CD14-positive monocyte (primary cell): ENCODE data around the gene DNAJC18. TPM values are rescaled to one million over a fixed set of nuclear protein-coding genes. Genes with fewer than 3 reads are reported as not detected.

Source experiments
- DNase-seq, 3 donors: peaks; one replicate each; pipeline ENCODE4 v3.0.0-alpha.2; 2011 to 2022
- H2AFZ ChIP-seq: 2 replicates; pipeline ENCODE4 v1.6.0; 2012; ENCODE audit warnings: mild to moderate bottlenecking, low read depth, low read length, inconsistent platforms; ENCODE audit not compliant: insufficient read depth, poor library complexity, severe bottlenecking
- H3K27ac ChIP-seq, 2 donors: 1 replicate in 1 of 2; 2 replicates in 1 of 2; pipeline ENCODE4 v1.5.1; 2012 to 2013; ENCODE audit warnings: low read length in 2 of 2, control low read depth in 1 of 2, inconsistent platforms in 1 of 2, low read depth in 1 of 2, mild to moderate bottlenecking in 1 of 2
- H3K27me3 ChIP-seq, 2 donors: one replicate each; pipeline versions ENCODE4 v1.6.0 to v1.6.1; 2011 to 2013; ENCODE audit warnings: low read length in 2 of 2; ENCODE audit not compliant: control insufficient read depth in 2 of 2, insufficient read depth in 2 of 2
- H3K36me3 ChIP-seq, 2 donors: replicated peaks in 1 of 2; 1 replicate in 1 of 2; 2 replicates in 1 of 2; pipeline versions ENCODE4 v1.5.1 to v1.6.1; 2012 to 2013; ENCODE audit warnings: low read length in 2 of 2, control low read depth in 1 of 2, inconsistent platforms in 1 of 2, mild to moderate bottlenecking in 1 of 2; ENCODE audit not compliant: insufficient read depth in 2 of 2, control insufficient read depth in 1 of 2
- H3K4me1 ChIP-seq, 2 donors: 1 replicate in 1 of 2; 2 replicates in 1 of 2; pipeline versions ENCODE4 v1.5.1 to v1.6.1; 2012 to 2013; ENCODE audit warnings: low read length in 2 of 2, control low read depth in 1 of 2, inconsistent platforms in 1 of 2, mild to moderate bottlenecking in 1 of 2, moderate library complexity in 1 of 2; ENCODE audit not compliant: insufficient read depth in 2 of 2, control insufficient read depth in 1 of 2
- H3K4me2 ChIP-seq: replicated peaks from 2 replicates; pipeline ENCODE3; 2012; ENCODE audit warnings: low read length, moderate library complexity, mild to moderate bottlenecking; ENCODE audit not compliant: poor library complexity, severe bottlenecking; ENCODE audit errors: extremely low read depth
- H3K4me3 ChIP-seq, 3 experiments: fragments of 200-600 bp in 1 of 3; sonication (generic) in 1 of 3; replicated peaks in 1 of 3; 1 replicate in 2 of 3; 2 replicates in 1 of 3; pipeline ENCODE4 v1.5.1; 2011 to 2013; ENCODE audit warnings: low read length in 3 of 3, mild to moderate bottlenecking in 3 of 3, control low read depth in 2 of 3, low read depth in 2 of 3, inconsistent platforms in 1 of 3, moderate library complexity in 1 of 3
- H3K79me2 ChIP-seq: 2 replicates; pipeline ENCODE4 v1.6.0; 2012; ENCODE audit warnings: mild to moderate bottlenecking, control low read depth, inconsistent platforms, low read length, moderate library complexity; ENCODE audit not compliant: insufficient read depth
- H3K9ac ChIP-seq: 2 replicates; pipeline ENCODE4 v1.6.0; 2017; ENCODE audit warnings: low read length, mild to moderate bottlenecking; ENCODE audit not compliant: insufficient read depth, poor library complexity, severe bottlenecking
- H3K9me3 ChIP-seq, 2 donors: replicated peaks in 1 of 2; 1 replicate in 1 of 2; 2 replicates in 1 of 2; pipeline versions ENCODE4 v1.5.1 to v1.6.1; 2012 to 2013; ENCODE audit warnings: low read length in 2 of 2, control low read depth in 1 of 2; ENCODE audit not compliant: control insufficient read depth in 1 of 2, insufficient read depth in 1 of 2
- H4K20me1 ChIP-seq: 2 replicates; pipeline ENCODE4 v1.6.0; 2012; ENCODE audit warnings: mild to moderate bottlenecking, low read length, control low read depth, moderate library complexity; ENCODE audit not compliant: insufficient read depth
- H3K27ac Mint-ChIP-seq, 7 donors: one replicate each; pipeline ENCODE4 v1.8.0; 2020; ENCODE audit warnings: mild to moderate bottlenecking in 7 of 7, mixed read lengths in 7 of 7, moderate library complexity in 6 of 7, inconsistent platforms in 2 of 7
- H3K27me3 Mint-ChIP-seq, 3 donors: one replicate each; pipeline ENCODE4 v1.8.0; 2021 to 2022; ENCODE audit warnings: low read depth in 3 of 3, mild to moderate bottlenecking in 3 of 3, mixed read lengths in 3 of 3, moderate library complexity in 3 of 3, inconsistent platforms in 1 of 3
- H3K36me3 Mint-ChIP-seq, 2 donors: one replicate each; pipeline ENCODE4 v1.8.0; 2020; ENCODE audit warnings: mixed read lengths in 2 of 2, inconsistent platforms in 1 of 2, mild to moderate bottlenecking in 1 of 2
- H3K4me1 Mint-ChIP-seq: one replicate; pipeline ENCODE4 v1.8.0; 2020; ENCODE audit warnings: mild to moderate bottlenecking, mixed read lengths
- H3K4me3 Mint-ChIP-seq, 2 donors: one replicate each; pipeline ENCODE4 v1.8.0; 2020; ENCODE audit warnings: mild to moderate bottlenecking in 2 of 2, mixed read lengths in 2 of 2, moderate library complexity in 1 of 2
- H3K9me3 Mint-ChIP-seq, 7 donors: one replicate each; pipeline ENCODE4 v1.8.0; 2020 to 2022; ENCODE audit warnings: mixed read lengths in 7 of 7, mild to moderate bottlenecking in 6 of 7, moderate library complexity in 6 of 7, inconsistent platforms in 2 of 7
- CTCF ChIP-seq: fragments of 200-600 bp; IDR thresholded peaks from one replicate; pipeline ENCODE4 v1.8.0; 2022; ENCODE audit warnings: antibody characterized with exemption, mild to moderate bottlenecking
- WGBS: methylation state at CpG from one replicate; pipeline ENCODE4 v1.1.5; 2013; ENCODE audit warnings: missing lambda C conversion rate; ENCODE audit not compliant: insufficient coverage; 5-methylcytosine and 5-hydroxymethylcytosine counted together
- intact Hi-C, 2 donors: fragments of 100-400 bp; cut with micrococcal nuclease; formaldehyde crosslinking; loops; one replicate each; pipeline versions ENCODE4 v1.15.0 to v1.15.1; 2023
- polyA plus RNA-seq, 3 donors: library from polyadenylated mRNA; depleted of rRNA in 1 of 3; unstranded in 2 of 3; stranded (reverse) in 1 of 3; fragments of 300-500 nt in 2 of 3; fragments of >200 nt in 1 of 3; fragmentation: Illumina TruSeq in 2 of 3; gene quantifications; 1 replicate in 2 of 3; 2 replicates in 1 of 3; pipeline ENCODE4 v1.2.3, GENCODE V29; 2012 to 2021

Gene DNAJC18
- polyA plus RNA-seq, 3 donors, result 0.87 to 2.6 (median 2.2) TPM

- peak within 1 kb of the TSS; percentile 99 to 100 (median 100) for H3K27ac Mint-ChIP-seq
- TF ChIP-seq CTCF, result no peak
- no peaks in the 10 kb centered on the region for H3K36me3 Mint-ChIP-seq
- under 1% methylated on average over 41 of the region's 41 CpGs for WGBS
- intact Hi-C loops, result no loop called here
- Histone ChIP-seq H3K27ac (peak within 1 kb of the TSS; percentile 88 to 93), H4K20me1 (no peaks in the 10 kb centered on the region), H3K79me2 (no peaks in the 10 kb centered on the region), H3K4me3 (peak within 1 kb of the TSS; percentile 44 to 84 (median 64)), H3K36me3 (no peaks in the 10 kb centered on the region), H3K4me2 (peak within 1 kb of the TSS; percentile 84), H3K9ac (peak within 1 kb of the TSS; percentile 60), H2AFZ (peak within 1 kb of the TSS; percentile 77), H3K4me1 (peaks cover 12 to 15% of the 10 kb centered on the region in 2 donors), H3K9me3 (no peaks in the 10 kb centered on the region), H3K27me3 (no peaks in the 10 kb centered on the region)
- peak; percentile 94 to 95 (median 94) for DNase-seq
- H3K4me3 Mint-ChIP-seq, result peak within 1 kb of the TSS; percentile 99
- H3K27me3 Mint-ChIP-seq, result peaks cover 0 to 4% (median 0%) of the 10 kb centered on the region in 3 donors
- H3K9me3 Mint-ChIP-seq, result peaks cover 0 to 1% (median 0%) of the 10 kb centered on the region in 7 donors
- peaks cover 23% of the 10 kb centered on the region for H3K4me1 Mint-ChIP-seq
Measured at GRCh38 chr5:139403787-139404483, 35.4 kb downstream of the DNAJC18 start, which contains the start of gene SPATA24. Gene SPATA24 (minus strand): TSS chr5:139404089. CDS start chr5:139404060, 29 bp downstream.

- Histone ChIP-seq H4K20me1 (no peaks in the 10 kb centered on the region), H2AFZ (peak overlapping the region; percentile 77), H3K36me3 (no peaks in the 10 kb centered on the region), H3K9me3 (no peaks in the 10 kb centered on the region), H3K4me3 (peak overlapping the region; percentile 44 to 84 (median 64)), H3K79me2 (no peaks in the 10 kb centered on the region), H3K4me1 (peaks cover 12 to 15% of the 10 kb centered on the region in 2 donors), H3K9ac (peak overlapping the region; percentile 60), H3K4me2 (peak overlapping the region; percentile 84), H3K27ac (peak overlapping the region; percentile 88 to 93), H3K27me3 (no peaks in the 10 kb centered on the region)
- intact Hi-C loops, result no loop called here
- no peak for DNase-seq
- no peak for TF ChIP-seq CTCF
- peak overlapping the region; percentile 99 for H3K4me3 Mint-ChIP-seq
- peaks cover 0 to 4% (median 0%) of the 10 kb centered on the region in 3 donors for H3K27me3 Mint-ChIP-seq
- peak overlapping the region; percentile 99 to 100 (median 100) for H3K27ac Mint-ChIP-seq
- H3K4me1 Mint-ChIP-seq, result peaks cover 23% of the 10 kb centered on the region
- WGBS, result 28% methylated on average over 6 of the region's 7 CpGs
- H3K36me3 Mint-ChIP-seq, result no peaks in the 10 kb centered on the region
- H3K9me3 Mint-ChIP-seq, result peaks cover 0 to 1% (median 0%) of the 10 kb centered on the region in 7 donors
Measured at GRCh38 chr5:139403418-139403786, 35.9 kb downstream of the DNAJC18 start.
